Endodermal cell (in vitro differentiated cells): Measurements from ENCODE around the gene MTHFD1L. TPM values are rescaled to one million over a fixed set of nuclear protein-coding genes. Genes with fewer than 3 reads are reported as not detected.

Experiments
- DNase-seq: peaks from one replicate; pipeline ENCODE4 v3.0.0-alpha.2; 2017
- H3K27ac ChIP-seq: 2 replicates; pipeline ENCODE4 v1.5.1; 2013; ENCODE audit warnings: mild to moderate bottlenecking, low read depth, low read length, moderate library complexity
- H3K27me3 ChIP-seq: 2 replicates; pipeline ENCODE4 v1.6.1; 2013; ENCODE audit warnings: mild to moderate bottlenecking, low read length, moderate library complexity; ENCODE audit not compliant: insufficient read depth, control insufficient read depth, poor library complexity, severe bottlenecking
- H3K36me3 ChIP-seq: 2 replicates; pipeline ENCODE4 v1.7.0; 2013; ENCODE audit warnings: mild to moderate bottlenecking, low read length, moderate library complexity; ENCODE audit not compliant: control insufficient read depth, insufficient read depth
- H3K4me1 ChIP-seq: one replicate; pipeline ENCODE4 v1.7.0; 2013; ENCODE audit warnings: low read length; ENCODE audit not compliant: control insufficient read depth, insufficient read depth
- H3K4me3 ChIP-seq: 2 replicates; pipeline ENCODE4 v1.5.1; 2013; ENCODE audit warnings: mild to moderate bottlenecking, low read length, moderate library complexity
- H3K9ac ChIP-seq: 2 replicates; pipeline ENCODE4 v1.6.1; 2013; ENCODE audit warnings: mild to moderate bottlenecking, low read length, moderate library complexity; ENCODE audit not compliant: poor library complexity, severe bottlenecking; ENCODE audit errors: extremely low read depth
- H3K9me3 ChIP-seq: 2 replicates; pipeline ENCODE4 v1.6.1; 2013; ENCODE audit warnings: mild to moderate bottlenecking, low read length, moderate library complexity; ENCODE audit not compliant: control insufficient read depth
- H3K27ac Mint-ChIP-seq: 2 replicates; pipeline ENCODE4 v1.8.0; 2020; ENCODE audit warnings: mixed read lengths
- H3K27me3 Mint-ChIP-seq: 2 replicates; pipeline ENCODE4 v1.8.0; 2021; ENCODE audit warnings: mild to moderate bottlenecking, mixed read lengths; ENCODE audit not compliant: insufficient read depth
- H3K36me3 Mint-ChIP-seq: 2 replicates; pipeline ENCODE4 v1.8.0; 2020; ENCODE audit warnings: low read depth, mixed read lengths
- H3K4me1 Mint-ChIP-seq: 2 replicates; pipeline ENCODE4 v1.8.0; 2020; ENCODE audit warnings: mixed read lengths
- H3K4me3 Mint-ChIP-seq: 2 replicates; pipeline ENCODE4 v1.8.0; 2020; ENCODE audit warnings: mild to moderate bottlenecking, moderate library complexity, mixed read lengths
- H3K9me3 Mint-ChIP-seq: 2 replicates; pipeline ENCODE4 v1.8.0; 2020; ENCODE audit warnings: mild to moderate bottlenecking, mixed read lengths
- CTCF ChIP-seq: fragments of 200-600 bp; sonication (generic); conservative IDR thresholded peaks from 2 replicates; pipeline ENCODE4 v1.5.0; 2021; ENCODE audit warnings: antibody characterized with exemption, mild to moderate bottlenecking
- WGBS, 2 experiments: methylation state at CpG; one replicate each; pipeline versions ENCODE4 v1.1.5 to v1.1.7; 2013; ENCODE audit warnings: missing lambda C conversion rate in 2 of 2, mixed read lengths in 1 of 2; ENCODE audit not compliant: insufficient coverage in 1 of 2, insufficient read length in 1 of 2; 5-methylcytosine and 5-hydroxymethylcytosine counted together
- total RNA-seq, 2 donors: library from RNA; stranded (reverse); fragmentation: NEBNext Ultra II Directional in 1 of 2; extraction: Animal tissue kit (Norgen Biotek cat#: 25700) in 1 of 2; gene quantifications; 2 replicates in 1 of 2; 3 replicates in 1 of 2; pipeline ENCODE4 v1.2.1, GENCODE V29; 2021

The MTHFD1L gene
- total RNA-seq, 2 donors from 2014 or later = 70.2 to 72.6 TPM

- TF ChIP-seq CTCF = no peak
- peaks cover under 1% of the 10 kb centered on the region for H3K36me3 ChIP-seq
- no peaks in the 10 kb centered on the region for H3K4me1 ChIP-seq
- Mint-ChIP-seq H3K27me3 (peaks cover 2% of the 10 kb centered on the region), H3K36me3 (no peaks in the 10 kb centered on the region), H3K27ac (peak overlapping the region; percentile 55), H3K4me1 (peaks cover 9% of the 10 kb centered on the region), H3K4me3 (no peak overlapping the region), H3K9me3 (no peaks in the 10 kb centered on the region)
- no peak overlapping the region for H3K27ac ChIP-seq
- peak; percentile 55 for DNase-seq
- WGBS, 2 experiments = 78% methylated on average over 6 of the region's 6 CpGs; no CpG with 5 or more reads in 1 of the 2 experiments
- H3K9me3 ChIP-seq = no peaks in the 10 kb centered on the region
- H3K9ac ChIP-seq = no peak overlapping the region
- H3K4me3 ChIP-seq = no peak overlapping the region
- H3K27me3 ChIP-seq = no peaks in the 10 kb centered on the region
These were observed 243.0 kb downstream of the MTHFD1L start for GRCh38 chr6:151108548-151108947.

GRCh38 chr6:151109361-151109760 is 243.9 kb downstream of the MTHFD1L start:
- H3K27ac Mint-ChIP-seq = no peak overlapping the region
- no peaks in the 10 kb centered on the region for H3K9me3 ChIP-seq
- no peak overlapping the region for H3K27ac ChIP-seq
- no peak overlapping the region for H3K4me3 ChIP-seq
- no peaks in the 10 kb centered on the region for H3K27me3 ChIP-seq
- H3K36me3 Mint-ChIP-seq = no peaks in the 10 kb centered on the region
- 91 to 95% methylated on average over 6 to 8 of the region's 8 CpGs for WGBS, 2 experiments
- H3K4me1 ChIP-seq = no peaks in the 10 kb centered on the region
- no peak overlapping the region for H3K9ac ChIP-seq
- no peaks in the 10 kb centered on the region for H3K9me3 Mint-ChIP-seq
- H3K27me3 Mint-ChIP-seq = peaks cover 2% of the 10 kb centered on the region
- no peak for DNase-seq
- no peaks in the 10 kb centered on the region for H3K36me3 ChIP-seq
- H3K4me1 Mint-ChIP-seq = peaks cover 9% of the 10 kb centered on the region
- no peak for TF ChIP-seq CTCF
- no peak overlapping the region for H3K4me3 Mint-ChIP-seq

- Histone ChIP-seq H3K9ac (no peak overlapping the region), H3K27ac (no peak overlapping the region), H3K36me3 (no peaks in the 10 kb centered on the region), H3K9me3 (no peaks in the 10 kb centered on the region), H3K27me3 (no peaks in the 10 kb centered on the region), H3K4me3 (no peak overlapping the region), H3K4me1 (no peaks in the 10 kb centered on the region)
- Mint-ChIP-seq H3K36me3 (no peaks in the 10 kb centered on the region), H3K9me3 (no peaks in the 10 kb centered on the region), H3K27me3 (peaks cover 2% of the 10 kb centered on the region), H3K4me1 (peaks cover 9% of the 10 kb centered on the region), H3K4me3 (no peak overlapping the region), H3K27ac (no peak overlapping the region)
- no peak for TF ChIP-seq CTCF
- DNase-seq = no peak
- WGBS, 2 experiments = 95 to 100% methylated on average over 7 to 11 of the region's 11 CpGs
These were observed 244.5 kb downstream of the MTHFD1L start for GRCh38 chr6:151109869-151110575.
